ENCODE measurements around the gene PAK6. TPM values are rescaled to one million over a fixed set of nuclear protein-coding genes. Genes with fewer than 3 reads are reported as not detected.

The PAK6 gene
- total RNA-seq, 1 donor = 0.09 TPM

DNA sequence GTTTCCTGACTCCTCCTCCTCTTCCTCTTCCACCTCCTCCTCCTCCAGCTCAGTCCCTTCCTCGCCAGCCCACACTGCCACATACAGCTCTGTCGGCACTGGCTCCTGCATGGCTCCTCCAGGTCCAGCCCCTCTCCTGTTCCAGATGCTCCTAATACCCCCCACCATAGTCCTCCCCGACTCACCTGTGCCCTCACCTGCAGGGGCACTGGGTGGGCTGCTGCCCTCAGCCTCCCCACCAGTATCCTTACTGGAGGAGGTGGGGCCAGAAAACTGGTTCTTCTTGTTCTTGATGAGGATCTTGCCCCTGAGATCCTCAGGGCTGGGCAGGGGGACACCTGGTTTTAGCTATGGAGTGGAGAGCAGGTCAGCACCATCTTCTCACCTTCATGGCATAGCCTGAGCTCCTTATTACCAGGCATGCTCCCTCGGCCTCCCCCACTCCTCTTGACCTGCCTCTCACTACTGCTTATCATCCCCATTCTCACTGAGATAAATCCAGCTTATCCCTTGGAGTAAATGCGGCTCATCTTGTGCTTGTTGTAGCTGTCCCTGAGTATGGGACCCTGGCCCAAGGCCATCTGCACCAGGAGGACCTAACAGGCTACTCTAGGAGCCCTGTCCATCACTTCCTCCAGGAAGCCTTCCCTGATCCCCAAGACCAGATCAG lies 57.8 kb downstream of the PAK6 start:
- no peak overlapping the region for H3K4me3 ChIP-seq (ENCODE audit: low read depth, low read length)
- TF ChIP-seq, protein P1, sequence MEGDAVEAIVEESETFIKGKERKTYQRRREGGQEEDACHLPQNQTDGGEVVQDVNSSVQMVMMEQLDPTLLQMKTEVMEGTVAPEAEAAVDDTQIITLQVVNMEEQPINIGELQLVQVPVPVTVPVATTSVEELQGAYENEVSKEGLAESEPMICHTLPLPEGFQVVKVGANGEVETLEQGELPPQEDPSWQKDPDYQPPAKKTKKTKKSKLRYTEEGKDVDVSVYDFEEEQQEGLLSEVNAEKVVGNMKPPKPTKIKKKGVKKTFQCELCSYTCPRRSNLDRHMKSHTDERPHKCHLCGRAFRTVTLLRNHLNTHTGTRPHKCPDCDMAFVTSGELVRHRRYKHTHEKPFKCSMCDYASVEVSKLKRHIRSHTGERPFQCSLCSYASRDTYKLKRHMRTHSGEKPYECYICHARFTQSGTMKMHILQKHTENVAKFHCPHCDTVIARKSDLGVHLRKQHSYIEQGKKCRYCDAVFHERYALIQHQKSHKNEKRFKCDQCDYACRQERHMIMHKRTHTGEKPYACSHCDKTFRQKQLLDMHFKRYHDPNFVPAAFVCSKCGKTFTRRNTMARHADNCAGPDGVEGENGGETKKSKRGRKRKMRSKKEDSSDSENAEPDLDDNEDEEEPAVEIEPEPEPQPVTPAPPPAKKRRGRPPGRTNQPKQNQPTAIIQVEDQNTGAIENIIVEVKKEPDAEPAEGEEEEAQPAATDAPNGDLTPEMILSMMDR (IDR thresholded peaks at IDR 0.05; ENCODE audit: insufficient read depth, low read length) = no peak
- no peak for DNase-seq (ENCODE audit: low read depth)

DNA sequence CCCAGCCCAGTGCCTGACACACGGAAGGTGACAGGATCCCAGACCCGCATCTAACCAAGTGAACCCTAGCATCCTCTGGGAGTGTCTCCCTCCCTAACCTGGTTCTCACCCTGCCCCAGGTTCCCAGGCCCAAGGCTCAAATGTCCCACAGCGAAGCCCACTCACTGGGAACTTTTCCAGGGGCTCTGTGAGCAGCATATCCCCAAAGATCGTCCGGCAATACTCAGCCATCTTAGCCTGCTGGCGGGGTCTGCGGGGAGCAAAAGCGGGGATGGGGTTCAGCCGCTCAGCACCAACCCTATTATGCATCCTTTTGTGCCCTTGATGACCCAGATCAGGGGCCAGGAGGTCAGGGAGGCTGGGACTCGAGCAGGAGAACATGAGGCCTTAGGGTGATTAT lies 58.5 kb downstream of the PAK6 start:
- no peak for DNase-seq (ENCODE audit: low read depth)
- TF ChIP-seq, protein P1 (IDR thresholded peaks at IDR 0.05; ENCODE audit: insufficient read depth, low read length) = no peak
- H3K4me3 ChIP-seq (ENCODE audit: low read depth, low read length) = no peak overlapping the region

DNA sequence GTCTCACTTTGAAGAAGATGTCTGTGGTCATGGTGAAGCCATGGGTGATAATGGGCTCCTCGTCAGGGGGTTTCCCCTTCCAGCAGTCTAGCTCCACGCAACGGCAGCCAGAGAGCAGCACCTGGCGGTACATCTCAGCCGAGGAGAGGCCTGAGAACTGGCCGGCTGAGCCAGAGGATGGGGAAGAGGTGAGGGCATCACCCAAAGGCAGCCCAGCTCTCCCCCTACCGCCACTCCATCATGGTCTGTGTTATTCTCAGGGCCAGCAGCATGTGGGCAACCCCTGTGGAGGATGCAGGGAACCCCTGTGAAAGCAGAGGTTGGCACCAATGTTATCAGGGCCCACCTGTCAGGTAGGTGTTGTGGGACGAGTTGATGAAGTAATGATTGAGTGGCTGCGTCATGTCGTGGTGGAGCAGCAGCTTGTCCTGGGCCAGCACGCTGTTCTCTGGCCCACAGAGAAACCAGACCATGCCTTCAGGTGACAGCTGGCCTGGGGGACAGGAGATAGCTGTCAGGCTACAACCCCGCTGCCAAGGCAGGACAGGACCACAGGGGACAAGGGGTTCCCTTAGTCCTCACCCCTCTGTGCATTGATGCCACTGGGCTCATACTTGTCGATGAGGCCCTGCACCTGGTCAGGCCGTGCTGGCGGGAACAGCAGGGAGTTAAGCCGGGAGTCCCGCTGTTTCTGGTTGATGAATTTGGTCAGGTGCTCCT lies 59.5 kb downstream of the PAK6 start:
- TF ChIP-seq, protein P1 (IDR thresholded peaks at IDR 0.05; ENCODE audit: insufficient read depth, low read length) = no peak
- H3K4me3 ChIP-seq (ENCODE audit: low read depth, low read length) = no peak overlapping the region
- DNase-seq (ENCODE audit: low read depth) = no peak

DNA sequence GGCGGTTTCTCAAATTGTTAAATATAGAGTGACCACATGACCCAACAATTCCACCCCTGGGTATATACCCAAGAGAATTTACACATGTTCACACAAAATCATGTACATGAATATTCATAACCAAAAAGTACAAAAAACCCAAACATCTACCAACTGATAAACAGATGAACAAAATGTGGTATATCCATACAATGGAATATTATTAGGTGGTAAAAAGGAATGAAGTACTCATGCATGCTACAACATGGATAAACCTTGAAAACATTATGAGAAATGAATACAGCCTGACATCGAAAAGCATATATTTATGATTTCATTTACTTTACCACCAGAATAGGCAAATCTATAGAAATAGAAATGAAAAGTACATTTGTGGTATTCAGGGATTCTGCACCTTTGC lies 61.5 kb downstream of the PAK6 start:
- H3K4me3 ChIP-seq (ENCODE audit: low read depth, low read length) = no peak overlapping the region
- TF ChIP-seq, protein P1 (IDR thresholded peaks at IDR 0.05; ENCODE audit: insufficient read depth, low read length) = no peak
- DNase-seq (ENCODE audit: low read depth) = no peak

DNA sequence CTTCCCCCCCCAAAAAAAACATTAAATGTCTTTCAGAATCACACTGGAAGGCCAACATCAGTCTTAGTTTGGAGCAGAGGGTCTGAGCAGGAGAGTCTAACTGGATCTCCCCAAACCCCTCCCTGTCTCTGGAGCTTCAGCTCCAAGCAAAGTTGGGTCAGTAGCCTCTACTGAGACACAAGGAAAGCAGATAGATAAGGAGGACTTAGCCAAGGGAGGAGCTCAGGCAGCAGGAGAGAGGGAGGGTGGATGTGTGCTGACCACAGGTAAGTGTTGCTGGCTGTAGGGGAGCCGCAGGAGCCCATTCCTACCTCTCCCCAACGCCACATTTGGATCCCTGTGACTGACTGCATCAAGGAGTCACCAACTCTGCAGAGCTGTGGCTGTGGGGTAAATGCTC lies 61.9 kb downstream of the PAK6 start:
- no peak for DNase-seq (ENCODE audit: low read depth)
- TF ChIP-seq, protein P1 (IDR thresholded peaks at IDR 0.05; ENCODE audit: insufficient read depth, low read length) = no peak

DNA sequence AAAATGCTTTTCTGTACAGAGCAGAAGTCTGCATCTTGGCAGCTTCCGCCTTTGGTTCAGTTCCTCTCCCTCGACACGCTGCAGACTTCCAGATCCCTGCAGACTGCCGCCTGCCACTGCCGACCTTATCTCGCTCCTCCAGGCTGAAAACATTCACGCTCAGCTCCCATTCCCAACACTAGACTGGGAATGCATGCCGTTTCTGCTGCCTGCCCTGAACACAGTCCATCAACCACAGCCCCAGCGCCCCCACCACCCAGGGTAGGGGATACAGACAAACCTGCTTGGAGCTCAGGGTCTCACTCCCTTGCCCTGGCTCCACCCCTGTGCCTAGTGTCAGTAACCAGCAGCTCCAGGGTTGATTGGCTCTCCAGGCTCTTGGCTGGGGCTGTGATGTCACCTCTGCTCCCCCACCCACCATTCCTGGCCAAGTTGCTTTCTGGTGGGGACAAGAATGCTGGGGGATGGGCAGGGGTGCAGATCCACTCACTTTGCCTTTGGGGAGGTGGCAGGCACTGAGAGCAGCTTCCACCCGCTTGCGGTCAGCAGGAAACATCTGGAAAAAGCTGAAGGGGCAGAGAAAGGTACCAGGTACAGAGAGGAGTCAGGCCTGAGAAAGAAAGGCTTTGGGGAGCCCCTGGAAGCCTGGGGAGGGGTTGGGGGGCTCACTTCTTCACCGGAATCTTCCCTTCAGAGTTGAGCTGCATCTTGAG lies 62.8 kb downstream of the PAK6 start:
- no peak overlapping the region for H3K4me3 ChIP-seq (ENCODE audit: low read depth, low read length)
- peak; percentile 24 for DNase-seq (ENCODE audit: low read depth)
- TF ChIP-seq, protein P1 (IDR thresholded peaks at IDR 0.05; ENCODE audit: insufficient read depth, low read length) = no peak

More for the DNA sequence above, 61.9 kb downstream of the PAK6 start:
- no peak overlapping the region for H3K4me3 ChIP-seq (ENCODE audit: low read depth, low read length)

Measured in fibroblast of the aortic adventitia (primary cell).